Astrocyte of the spinal cord (primary cell): ENCODE measurements around the gene FARP1.

ENCODE experiments used
- DNase-seq: peaks from one replicate; pipeline ENCODE4 v3.0.0; 2011; ENCODE audit warnings: low read depth, low spot score
- H3K4me3 ChIP-seq: 2 replicates; pipeline ENCODE4 v1.5.1; 2011; ENCODE audit warnings: low read depth, mild to moderate bottlenecking, low read length, moderate library complexity
- in situ Hi-C: cut with HindIII; loops from 2 replicates; pipeline ENCODE4 v1.10.0; 2017; ENCODE audit warnings: low sequenced_read_pairs
- TF ChIP-seq, protein P1 (sequence below): IDR thresholded peaks from 2 replicates; pipeline ENCODE4 v1.5.1; 2012; ENCODE audit warnings: low read depth, mild to moderate bottlenecking, low read length, inconsistent platforms

The FARP1 gene

DNA sequence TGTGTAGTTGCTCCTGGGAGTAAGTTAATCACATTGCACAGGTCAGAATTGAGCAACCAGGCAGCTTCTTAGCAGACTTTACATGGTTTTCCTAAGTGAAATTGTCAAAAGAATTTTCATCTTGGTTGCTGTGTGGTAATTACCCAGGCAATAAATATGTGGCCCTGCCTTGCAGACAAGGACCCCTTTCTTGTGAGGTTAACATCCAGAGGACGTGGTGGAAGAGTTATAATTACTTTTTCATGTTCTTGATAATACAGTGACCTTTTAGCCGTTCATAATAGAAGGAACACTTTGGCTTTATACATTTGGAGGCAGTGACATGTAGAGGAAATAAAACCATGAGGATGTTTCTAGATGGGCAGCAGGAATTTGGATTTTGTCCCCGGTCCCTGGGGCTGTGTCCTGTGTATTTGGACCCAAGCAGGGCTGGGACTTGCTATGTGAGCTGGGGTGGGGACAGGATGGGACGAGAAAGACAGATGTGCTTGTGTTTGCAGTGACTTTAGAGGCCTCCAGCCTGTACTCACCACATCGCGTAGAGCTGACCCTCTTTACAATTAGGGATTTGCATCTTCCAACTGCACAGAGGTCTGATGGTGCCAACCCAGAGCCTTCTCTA is 277.8 kb downstream of the FARP1 start:
- in situ Hi-C loops: no loop called here
- DNase-seq: no peak
- H3K4me3 ChIP-seq: no peak overlapping the region
- TF ChIP-seq, protein P1, sequence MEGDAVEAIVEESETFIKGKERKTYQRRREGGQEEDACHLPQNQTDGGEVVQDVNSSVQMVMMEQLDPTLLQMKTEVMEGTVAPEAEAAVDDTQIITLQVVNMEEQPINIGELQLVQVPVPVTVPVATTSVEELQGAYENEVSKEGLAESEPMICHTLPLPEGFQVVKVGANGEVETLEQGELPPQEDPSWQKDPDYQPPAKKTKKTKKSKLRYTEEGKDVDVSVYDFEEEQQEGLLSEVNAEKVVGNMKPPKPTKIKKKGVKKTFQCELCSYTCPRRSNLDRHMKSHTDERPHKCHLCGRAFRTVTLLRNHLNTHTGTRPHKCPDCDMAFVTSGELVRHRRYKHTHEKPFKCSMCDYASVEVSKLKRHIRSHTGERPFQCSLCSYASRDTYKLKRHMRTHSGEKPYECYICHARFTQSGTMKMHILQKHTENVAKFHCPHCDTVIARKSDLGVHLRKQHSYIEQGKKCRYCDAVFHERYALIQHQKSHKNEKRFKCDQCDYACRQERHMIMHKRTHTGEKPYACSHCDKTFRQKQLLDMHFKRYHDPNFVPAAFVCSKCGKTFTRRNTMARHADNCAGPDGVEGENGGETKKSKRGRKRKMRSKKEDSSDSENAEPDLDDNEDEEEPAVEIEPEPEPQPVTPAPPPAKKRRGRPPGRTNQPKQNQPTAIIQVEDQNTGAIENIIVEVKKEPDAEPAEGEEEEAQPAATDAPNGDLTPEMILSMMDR: no peak

DNA sequence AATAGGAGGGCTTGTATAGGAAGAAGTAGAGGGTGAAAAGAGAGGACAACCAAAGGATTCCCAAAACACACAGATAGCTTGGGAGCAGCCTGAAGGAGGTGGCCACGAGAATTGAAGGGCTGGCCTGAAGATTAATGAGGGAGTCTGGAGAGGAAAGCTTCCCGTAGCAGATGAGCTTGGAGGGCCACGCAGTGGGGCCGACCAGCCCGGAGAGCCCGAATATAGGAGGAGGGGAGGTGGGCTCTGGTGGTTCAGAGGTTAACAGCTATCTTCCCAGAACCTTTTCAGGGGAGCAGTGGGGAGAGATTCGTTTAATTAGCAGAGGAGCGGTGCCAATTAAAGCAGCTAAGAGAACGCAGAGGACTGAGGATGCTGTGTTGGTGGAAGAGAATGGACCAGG is 279.2 kb downstream of the FARP1 start:
- TF ChIP-seq, protein P1: no peak
- in situ Hi-C loops: no loop called here
- no peak overlapping the region for H3K4me3 ChIP-seq
- DNase-seq: no peak

DNA sequence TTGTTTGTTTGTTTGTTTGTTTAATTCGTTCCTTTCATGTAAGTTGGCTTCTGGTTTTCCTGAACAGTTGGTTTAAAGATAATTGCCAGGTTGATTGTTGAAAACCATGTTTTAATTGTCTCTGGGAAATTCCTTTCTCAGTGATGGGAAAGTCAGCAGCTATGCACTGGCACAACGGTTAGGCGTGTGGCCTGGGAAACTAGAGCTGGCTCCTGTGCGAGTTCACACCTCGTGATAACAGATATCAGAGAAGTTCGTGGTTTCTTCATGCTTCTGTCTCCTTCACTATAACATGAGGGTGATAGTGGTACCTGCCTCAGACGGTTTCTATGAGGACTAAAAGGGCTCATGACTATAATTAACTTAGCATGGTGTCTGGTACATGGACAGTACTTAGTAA is 280.5 kb downstream of the FARP1 start:
- DNase-seq: no peak
- in situ Hi-C loops: no loop called here
- TF ChIP-seq, protein P1: no peak
- no peak overlapping the region for H3K4me3 ChIP-seq

DNA sequence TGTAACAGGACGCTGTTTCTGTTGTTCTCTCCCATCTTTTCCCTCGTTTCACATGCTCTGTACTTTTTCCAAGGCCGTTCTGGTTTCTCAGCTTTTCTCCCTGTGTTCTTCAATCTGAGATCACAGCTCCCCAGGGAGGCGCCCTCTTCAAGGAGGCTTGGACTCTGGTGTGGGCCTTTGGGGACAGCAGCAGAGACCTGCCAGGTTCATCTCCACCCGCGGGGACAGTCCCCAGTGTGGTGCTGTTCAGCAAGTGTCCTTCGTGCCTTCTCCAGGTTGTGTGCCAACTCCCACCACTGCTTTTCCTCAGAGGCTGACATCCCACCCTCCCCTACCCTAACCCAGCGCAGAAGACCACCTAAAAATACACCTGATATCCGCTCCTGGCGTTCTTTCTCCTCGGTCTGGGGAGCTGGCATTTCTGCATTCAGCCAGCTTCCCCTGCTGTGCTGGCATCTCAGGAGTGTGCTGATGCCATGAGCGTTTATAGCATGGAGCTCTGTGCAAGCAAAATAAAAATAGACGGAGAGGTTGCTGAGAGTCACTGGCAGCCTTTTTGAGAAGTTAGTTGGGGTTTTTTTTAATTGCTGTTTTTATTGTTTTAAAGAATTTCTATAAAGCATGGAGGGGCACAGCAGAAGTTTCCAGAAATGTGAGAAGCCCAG is 284.6 kb downstream of the FARP1 start:
- DNase-seq: no peak
- H3K4me3 ChIP-seq: no peak overlapping the region
- TF ChIP-seq, protein P1: no peak
- in situ Hi-C loops: loop anchor here (25.0 kb wide), 1 partner anchor 235 kb away; no protein-coding TSS in a partner anchor

DNA sequence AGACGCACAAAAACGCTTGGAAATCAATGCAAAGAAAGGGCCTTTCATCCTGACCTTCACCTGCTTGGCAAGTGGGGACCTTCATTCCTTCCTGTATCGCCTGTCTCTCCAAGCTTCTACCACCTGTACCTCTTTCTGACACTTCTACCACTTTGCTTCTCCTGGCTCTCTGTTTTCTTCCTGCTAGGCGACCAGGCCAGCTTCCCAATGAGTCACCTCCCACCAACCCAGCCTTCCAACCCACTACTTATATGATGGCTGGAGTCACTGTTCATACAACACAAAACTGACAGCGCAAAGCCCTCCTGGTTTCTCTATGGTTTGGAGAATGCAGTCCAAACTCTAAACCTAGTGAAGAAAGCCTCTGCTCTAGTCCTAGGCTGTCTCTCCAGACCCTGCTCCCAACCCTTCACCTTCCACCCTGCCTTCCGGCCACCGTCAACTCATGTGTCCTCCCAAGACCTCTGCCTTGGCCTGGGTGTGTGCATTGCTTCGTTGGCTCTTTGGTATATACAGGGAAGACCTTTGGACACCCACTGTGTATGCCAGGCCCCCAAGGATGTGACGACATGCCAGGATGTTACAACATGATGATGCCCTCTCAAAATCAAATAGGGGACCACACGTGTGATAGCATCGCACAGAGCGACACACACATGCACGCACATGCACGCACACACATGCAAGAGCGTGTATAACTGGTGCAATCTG is 285.5 kb downstream of the FARP1 start:
- H3K4me3 ChIP-seq: no peak overlapping the region
- in situ Hi-C loops: loop anchor here (25.0 kb wide), 1 partner anchor 234 kb away; no protein-coding TSS in a partner anchor
- TF ChIP-seq, protein P1: no peak
- DNase-seq: peak; percentile 18

DNA sequence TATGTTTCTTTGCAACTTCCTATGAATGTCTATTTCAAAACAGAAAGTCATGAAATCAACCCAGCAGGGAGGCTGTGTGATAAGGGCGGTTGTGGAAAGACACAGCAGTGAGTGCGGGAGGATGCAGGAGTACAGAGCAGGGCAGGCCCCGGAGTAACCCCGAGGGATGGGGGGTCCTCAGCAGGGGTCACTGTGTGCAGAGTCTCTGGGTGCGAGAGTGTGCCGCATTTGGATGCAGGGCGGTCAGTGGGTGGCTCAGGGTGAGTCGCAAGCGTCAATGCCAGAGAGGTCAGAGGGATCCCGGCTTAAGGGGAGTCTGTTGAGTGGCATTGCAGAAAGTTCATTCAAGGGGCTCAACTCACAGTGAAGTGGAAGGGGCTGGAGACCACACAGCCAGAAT is 286.2 kb downstream of the FARP1 start:
- no peak for DNase-seq
- no peak overlapping the region for H3K4me3 ChIP-seq
- in situ Hi-C loops: loop anchor here (25.0 kb wide), 1 partner anchor 233 kb away; no protein-coding TSS in a partner anchor
- TF ChIP-seq, protein P1: no peak
